ENCODE results near the gene CDKN1C. TPM values are rescaled to one million over a fixed set of nuclear protein-coding genes. Genes with fewer than 3 reads are reported as not detected.
A peak's percentile ranks its signal among the peaks of the same experiment; 100 is the strongest.

The CDKN1C gene
- total and polyA plus RNA-seq, 9 donors: 72.3 to 363 (median 211) TPM

DNA sequence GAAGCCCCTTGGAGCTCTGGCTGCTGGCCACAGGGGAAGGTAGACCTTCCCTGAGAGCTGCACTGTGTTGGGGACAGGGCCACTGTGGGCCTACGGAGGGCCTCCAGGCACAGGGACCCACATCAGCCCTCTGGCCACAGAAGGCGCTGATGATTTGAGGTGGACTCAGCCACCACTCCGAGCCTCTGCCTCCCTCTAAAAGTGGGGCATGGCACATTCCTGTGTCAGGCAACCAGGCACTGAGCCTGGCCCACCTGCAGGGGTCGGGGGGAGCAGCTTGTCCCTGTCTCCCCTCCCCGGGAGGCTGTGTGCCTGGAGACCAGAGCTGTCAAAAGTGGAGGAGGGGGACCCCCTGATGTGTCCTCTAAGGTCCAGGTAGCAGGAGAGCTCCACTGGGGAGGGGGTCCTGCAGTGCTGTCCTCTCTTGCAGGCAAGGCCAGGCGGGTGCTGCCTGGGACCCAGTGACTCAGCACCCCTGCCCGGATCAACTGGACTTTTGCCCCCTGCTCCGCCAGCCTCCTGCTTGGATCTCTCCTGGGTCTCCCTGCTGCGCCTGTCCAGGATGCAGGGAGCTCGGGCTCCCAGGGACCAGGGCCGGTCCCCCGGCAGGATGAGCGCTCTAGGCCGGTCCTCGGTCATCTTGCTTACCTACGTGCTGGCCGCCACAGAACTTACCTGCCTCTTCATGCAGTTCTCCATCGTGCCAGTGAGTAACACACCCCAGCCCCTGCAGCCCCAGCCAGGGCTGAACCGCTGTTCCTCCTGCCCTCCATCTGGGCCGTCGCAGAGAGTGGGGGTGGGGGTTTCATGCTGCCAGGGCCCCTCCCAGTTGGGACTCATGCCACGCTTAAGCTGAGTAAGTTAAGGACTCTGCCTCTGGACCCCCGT, 17.5 kb upstream of the CDKN1C start:
- 71 to 76% (median 75%) methylated on average over 21 to 23 of the region's 23 CpGs for WGBS, 3 donors
- intact Hi-C loops (cut with DNase I): no loop called here
- no peak overlapping the region for H3K27ac ChIP-seq
- peak overlapping the region; percentile 54 for H3K4me3 ChIP-seq
- H3K27me3 ChIP-seq: no peaks in the 10 kb centered on the region
- peak in 2 of 5 donors; percentile 16 to 36 for DNase-seq
- H3K4me1 ChIP-seq (ENCODE audit: insufficient read depth): peaks cover 8% of the 10 kb centered on the region
- H3K36me3 ChIP-seq: no peaks in the 10 kb centered on the region
- no peak for TF ChIP-seq POLR2A (IDR thresholded peaks at IDR 0.05)
- H3K9me3 ChIP-seq: no peaks in the 10 kb centered on the region

- Histone ChIP-seq H3K27me3 (no peaks in the 10 kb centered on the region), H3K27ac (peak overlapping the region; percentile 71 to 74), H3K9me3 (no peaks in the 10 kb centered on the region), H3K4me1 (ENCODE audit: insufficient read depth) (peaks cover 8% of the 10 kb centered on the region), H3K36me3 (no peaks in the 10 kb centered on the region), H3K4me3 (peak overlapping the region; percentile 54)
- 3 to 6% (median 4%) methylated on average over 53 to 58 of the region's 58 CpGs for WGBS, 3 donors
- DNase-seq: peak; percentile 93 to 96 (median 95)
- intact Hi-C loops (cut with DNase I): no loop called here
- TF ChIP-seq, protein P1, sequence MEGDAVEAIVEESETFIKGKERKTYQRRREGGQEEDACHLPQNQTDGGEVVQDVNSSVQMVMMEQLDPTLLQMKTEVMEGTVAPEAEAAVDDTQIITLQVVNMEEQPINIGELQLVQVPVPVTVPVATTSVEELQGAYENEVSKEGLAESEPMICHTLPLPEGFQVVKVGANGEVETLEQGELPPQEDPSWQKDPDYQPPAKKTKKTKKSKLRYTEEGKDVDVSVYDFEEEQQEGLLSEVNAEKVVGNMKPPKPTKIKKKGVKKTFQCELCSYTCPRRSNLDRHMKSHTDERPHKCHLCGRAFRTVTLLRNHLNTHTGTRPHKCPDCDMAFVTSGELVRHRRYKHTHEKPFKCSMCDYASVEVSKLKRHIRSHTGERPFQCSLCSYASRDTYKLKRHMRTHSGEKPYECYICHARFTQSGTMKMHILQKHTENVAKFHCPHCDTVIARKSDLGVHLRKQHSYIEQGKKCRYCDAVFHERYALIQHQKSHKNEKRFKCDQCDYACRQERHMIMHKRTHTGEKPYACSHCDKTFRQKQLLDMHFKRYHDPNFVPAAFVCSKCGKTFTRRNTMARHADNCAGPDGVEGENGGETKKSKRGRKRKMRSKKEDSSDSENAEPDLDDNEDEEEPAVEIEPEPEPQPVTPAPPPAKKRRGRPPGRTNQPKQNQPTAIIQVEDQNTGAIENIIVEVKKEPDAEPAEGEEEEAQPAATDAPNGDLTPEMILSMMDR (IDR thresholded peaks at IDR 0.05): no peak
- TF ChIP-seq EP300 (IDR thresholded peaks at IDR 0.05) (peak; percentile 31), POLR2A (IDR thresholded peaks at IDR 0.05) (peak; percentile 19)
Observed at GRCh38 chr11:2901854-2902783, 16.5 kb upstream of the CDKN1C start.

GRCh38 chr11:2901196-2901796, 15.7 kb upstream of the CDKN1C start:
- Histone ChIP-seq H3K27me3 (no peaks in the 10 kb centered on the region), H3K9me3 (no peaks in the 10 kb centered on the region), H3K36me3 (no peaks in the 10 kb centered on the region), H3K27ac (peak overlapping the region; percentile 71 to 74), H3K4me3 (peak overlapping the region; percentile 54), H3K4me1 (ENCODE audit: insufficient read depth) (peaks cover 8% of the 10 kb centered on the region)
- TF ChIP-seq EP300 (IDR thresholded peaks at IDR 0.05) (no peak), POLR2A (IDR thresholded peaks at IDR 0.05) (no peak)
- TF ChIP-seq, protein P1 (IDR thresholded peaks at IDR 0.05): no peak
- peak in 2 of 5 donors; percentile 19 to 47 for DNase-seq
- intact Hi-C loops (cut with DNase I): no loop called here
- WGBS, 3 donors: 81 to 85% (median 81%) methylated on average over 16 of the region's 16 CpGs

GRCh38 chr11:2899080-2899783, 13.7 kb upstream of the CDKN1C start:
- Histone ChIP-seq H3K9me3 (no peaks in the 10 kb centered on the region), H3K4me3 (no peak overlapping the region), H3K36me3 (no peaks in the 10 kb centered on the region), H3K4me1 (ENCODE audit: insufficient read depth) (peaks cover 8% of the 10 kb centered on the region), H3K27me3 (no peaks in the 10 kb centered on the region), H3K27ac (no peak overlapping the region)
- DNase-seq: no peak
- intact Hi-C loops (cut with DNase I): loop anchor here in 2 of 4 donors (10.0 kb wide), 2 partner anchors 474 to 494 kb away; partner anchors contain the start of gene TSSC4 (in 1 of the 2)
- 76 to 81% (median 78%) methylated on average over 13 of the region's 13 CpGs for WGBS, 3 donors
- TF ChIP-seq POLR2A (IDR thresholded peaks at IDR 0.05) (no peak), EP300 (IDR thresholded peaks at IDR 0.05) (no peak)
- TF ChIP-seq, protein P1 (IDR thresholded peaks at IDR 0.05): no peak
